K562 (cell line): Measurements from ENCODE around the gene INPP4B. TPM values are rescaled to one million over a fixed set of nuclear protein-coding genes. Genes with fewer than 3 reads are reported as not detected.

Source experiments
- ATAC-seq: fragments of 200-7000 bp; cut with Tn5 transposase; 3 replicates; pipeline ENCODE4 v1.9.1; 2020; ENCODE audit warnings: moderate library complexity
- BruUV-seq: library from RNA; stranded (reverse); fragments of 400-500 nt; replicated peaks from 2 replicates; lab custom pipeline; 2021; lab: Mats Ljungman, UMichigan
- CTCF ChIA-PET: fragments of 300-600 bp; formaldehyde crosslinking; extraction: SDS; loops from one replicate; lab custom pipeline; 2021; ENCODE audit warnings: low intra/inter-chr PET ratio; lab: Yijun Ruan, JAX
- POLR2A ChIA-PET: fragments of 300-600, 350-650 bp; sonication (Branson Sonifier 250); formaldehyde crosslinking; extraction: SDS; loops from one replicate; lab custom pipeline; 2021; ENCODE audit warnings: antibody characterized with exemption, inconsistent platforms; lab: Yijun Ruan, JAX
- DNase-seq, 4 experiments: peaks; one replicate each; pipeline versions ENCODE4 v3.0.0 to v3.0.0-alpha.2; 2011 to 2018; ENCODE audit warnings: low spot score in 3 of 4, mixed read lengths in 3 of 4; ENCODE audit errors: extremely low read depth in 1 of 4
- FAIRE-seq: peaks from 2 replicates; lab custom pipeline; 2011; peaks lifted over from hg19 to GRCh38; lab: Jason Lieb, UNC
- H2AFZ ChIP-seq: 2 replicates; pipeline ENCODE4 v1.6.0; 2011; ENCODE audit warnings: low read depth, low read length, control low read depth, inconsistent platforms
- H3K27ac ChIP-seq: fragments of 200-600 bp; 3 replicates; pipeline ENCODE4 v1.8.0; 2011; ENCODE audit warnings: low read depth, mild to moderate bottlenecking, control low read depth, inconsistent platforms, low read length, moderate library complexity, mixed read lengths; ENCODE audit errors: extremely low read depth
- H3K27me3 ChIP-seq, 2 experiments: fragments of 300-600 bp in 1 of 2; 2 replicates in 1 of 2; 3 replicates in 1 of 2; pipeline versions ENCODE4 v1.6.0 to v1.8.0; 2011; ENCODE audit warnings: inconsistent platforms in 2 of 2, low read length in 2 of 2, mild to moderate bottlenecking in 1 of 2, mixed read lengths in 1 of 2, moderate library complexity in 1 of 2; ENCODE audit not compliant: control insufficient read depth in 2 of 2, insufficient read depth in 2 of 2
- H3K36me3 ChIP-seq: fragments of 300-600 bp; 3 replicates; pipeline ENCODE4 v1.8.0; 2011; ENCODE audit warnings: mild to moderate bottlenecking, low read length, inconsistent platforms; ENCODE audit not compliant: control insufficient read depth, insufficient read depth
- H3K4me1 ChIP-seq, 2 experiments: fragments of 200-600 bp in 1 of 2; replicated peaks in 1 of 2; 2 replicates in 1 of 2; 3 replicates in 1 of 2; pipeline versions ENCODE4 v1.5.1 to v1.8.0; 2011; ENCODE audit warnings: inconsistent platforms in 2 of 2, low read length in 2 of 2, mild to moderate bottlenecking in 1 of 2, mixed read lengths in 1 of 2, moderate library complexity in 1 of 2; ENCODE audit not compliant: control insufficient read depth in 2 of 2, insufficient read depth in 2 of 2
- H3K4me2 ChIP-seq: 2 replicates; pipeline ENCODE4 v1.6.1; 2011; ENCODE audit warnings: low read length, control low read depth, inconsistent platforms, mixed read lengths; ENCODE audit not compliant: insufficient read depth
- H3K4me3 ChIP-seq: fragments of 200-600 bp; sonication (generic), shearing (Covaris generic); 2 replicates; pipeline ENCODE4 v1.5.1; 2016; ENCODE audit warnings: control low read depth, inconsistent platforms
- H3K79me2 ChIP-seq: fragments of 200-600 bp; 3 replicates; pipeline ENCODE4 v1.8.0; 2011; ENCODE audit warnings: low read length, inconsistent platforms; ENCODE audit not compliant: control insufficient read depth, insufficient read depth
- H3K9ac ChIP-seq, 2 experiments: 2 replicates each; pipeline versions ENCODE4 v1.6.0 to v1.6.1; 2011; ENCODE audit warnings: low read depth in 2 of 2, low read length in 2 of 2, control low read depth in 1 of 2, inconsistent platforms in 1 of 2, mild to moderate bottlenecking in 1 of 2, mixed read lengths in 1 of 2; ENCODE audit not compliant: insufficient read depth in 1 of 2
- H3K9me1 ChIP-seq: one replicate; pipeline ENCODE4 v1.6.0; 2011; ENCODE audit warnings: inconsistent platforms, mild to moderate bottlenecking, low read length, moderate library complexity; ENCODE audit not compliant: control insufficient read depth, insufficient read depth
- H3K9me3 ChIP-seq: replicated peaks from 2 replicates; pipeline ENCODE4 v1.5.1; 2011; ENCODE audit warnings: low read depth, low read length, inconsistent platforms; ENCODE audit not compliant: control insufficient read depth, insufficient read depth
- H4K20me1 ChIP-seq: replicated peaks from 2 replicates; pipeline ENCODE4 v1.6.1; 2011; ENCODE audit warnings: low read length, inconsistent platforms, mixed read lengths; ENCODE audit not compliant: control insufficient read depth, insufficient read depth
- RAD21 ChIP-seq, 2 experiments: fragments of 250-450 bp in 1 of 2; fragments of 450-650 bp in 1 of 2; sonication (Bioruptor Pico) in 1 of 2; formaldehyde crosslinking in 1 of 2; IDR thresholded peaks in 1 of 2; conservative IDR thresholded peaks in 1 of 2; 2 replicates each; pipeline versions ENCODE4 v1.4.0 to v1.8.0; 2020 to 2022; ENCODE audit warnings: mild to moderate bottlenecking in 2 of 2, moderate library complexity in 1 of 2
- whole genome bisulfite sequencing: fragments of 100-300 bp; shearing (Covaris generic); methylation state at CpG from one replicate; pipeline ENCODE4 v1.1.6; 2016; ENCODE audit warnings: low coverage, mixed read lengths; ENCODE audit not compliant: insufficient coverage; ENCODE audit errors: missing lambda C conversion rate; 5-methylcytosine and 5-hydroxymethylcytosine counted together
- in situ Hi-C: fragments of 300-500 bp; cut with MboI; formaldehyde crosslinking; loops from 4 replicates; pipeline ENCODE4 v1.15.0; 2018; ENCODE audit warnings: inconsistent platforms, mixed read lengths
- intact Hi-C: fragments of 100-400 bp; cut with micrococcal nuclease; formaldehyde crosslinking; loops from 2 replicates; pipeline ENCODE4 v1.14.2; 2022
- polyA plus RNA-seq, 8 experiments: library from polyadenylated mRNA; depleted of rRNA in 4 of 8; stranded (reverse) in 5 of 8; unstranded in 3 of 8; fragments of >200 nt; fragmentation: Nextera tagmentation in 2 of 8; fragmentation: Illumina TruSeq in 1 of 8; extraction: Ambion mirVana in 2 of 8; extraction: Trizol in 1 of 8; gene quantifications; 2 replicates each; pipeline versions ENCODE4 v1.2.1 to v1.2.3, GENCODE V29; 2011 to 2014; ENCODE audit warnings: inconsistent platforms in 1 of 8, missing spikeins in 1 of 8
- total RNA-seq, 7 experiments: library from RNA; depleted of rRNA in 6 of 7; stranded (reverse); fragments of >200 nt in 6 of 7; fragmentation: Illumina TruSeq in 2 of 7; extraction: Trizol in 2 of 7; gene quantifications; 2 replicates each; pipeline versions ENCODE4 v1.2.1 to v1.2.3, GENCODE V29; 2011 to 2021; ENCODE audit warnings: low replicate concordance in 1 of 7
- TF ChIP-seq, protein P1 (sequence below), 3 experiments: IDR thresholded peaks in 2 of 3; conservative IDR thresholded peaks in 1 of 3; 2 replicates each; pipeline ENCODE4 v1.5.1; 2011 to 2012; ENCODE audit warnings: low read length in 3 of 3, mild to moderate bottlenecking in 3 of 3, control low read depth in 2 of 3, improper control_type of control experiment in 1 of 3, inconsistent platforms in 1 of 3, low read depth in 1 of 3, mixed read lengths in 1 of 3, moderate library complexity in 1 of 3; ENCODE audit not compliant: insufficient read depth in 2 of 3
- TF ChIP-seq, protein P2 (sequence below), 2 experiments: IDR thresholded peaks in 1 of 2; conservative IDR thresholded peaks in 1 of 2; 2 replicates each; pipeline ENCODE4 v1.6.1; 2016; ENCODE audit warnings: low read depth in 2 of 2, mild to moderate bottlenecking in 1 of 2, missing compliant biosample characterization in 1 of 2, missing genetic modification characterization in 1 of 2, moderate library complexity in 1 of 2

INPP4B gene
- total and polyA plus RNA-seq, 9 of the 15 experiments (the other 6 are each of a cell fraction or from before 2014, with no cell fraction given) = 0.04 to 0.11 TPM; not detected in 7

DNA sequence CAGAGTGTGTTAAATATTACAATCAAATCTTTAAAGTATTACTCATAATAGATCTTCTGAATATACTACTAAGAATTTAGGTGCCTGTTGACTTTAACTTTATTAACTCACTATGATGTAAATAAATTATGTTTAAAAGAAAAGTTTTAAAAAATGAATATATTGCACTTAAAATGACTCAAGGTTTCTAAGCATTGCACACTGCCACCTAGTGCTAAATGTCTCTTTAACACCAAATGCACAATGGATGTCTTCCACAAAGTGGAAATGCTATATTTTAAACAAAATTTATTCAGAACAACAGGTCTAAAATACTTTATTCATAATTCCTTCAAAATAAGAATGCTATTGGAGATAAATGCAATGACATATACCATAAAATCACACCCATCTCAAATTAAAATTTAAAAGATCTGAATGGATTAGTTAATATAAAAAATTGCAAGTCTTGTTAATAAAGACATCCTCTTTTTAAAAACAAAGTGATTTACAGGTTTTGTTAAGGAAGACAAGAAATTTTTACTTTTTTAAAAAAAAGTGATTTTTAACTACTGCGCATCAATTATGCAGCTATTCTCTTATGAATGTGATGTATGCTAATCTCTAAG, 5.5 kb downstream of the INPP4B start:
- ATAC-seq (no peak), FAIRE-seq (no peak), DNase-seq (peak in 1 of 4 experiments; percentile 16)
- Histone ChIP-seq H3K36me3 (no peaks in the 10 kb centered on the region), H3K4me2 (no peak overlapping the region), H2AFZ (no peak overlapping the region), H3K9me1 (no peaks in the 10 kb centered on the region), H3K27ac (no peak overlapping the region), H3K4me3 (no peak overlapping the region), H3K9me3 (no peaks in the 10 kb centered on the region), H3K4me1 (no peaks in the 10 kb centered on the region), H3K79me2 (no peaks in the 10 kb centered on the region), H4K20me1 (no peaks in the 10 kb centered on the region), H3K27me3 (no peaks in the 10 kb centered on the region), H3K9ac (no peak overlapping the region)
- in situ Hi-C loops (no loop called here), intact Hi-C loops (loop anchor here (5.0 to 10.0 kb wide), 2 partner anchors 713 to 1536 kb away; no protein-coding TSS in a partner anchor)
- ChIA-PET CTCF (no interaction called here), POLR2A (no interaction called here)
- WGBS = 5% methylated on average over 1 of the region's 1 CpG
- no TSS peak for BruUV-seq
- TF ChIP-seq, protein P1, sequence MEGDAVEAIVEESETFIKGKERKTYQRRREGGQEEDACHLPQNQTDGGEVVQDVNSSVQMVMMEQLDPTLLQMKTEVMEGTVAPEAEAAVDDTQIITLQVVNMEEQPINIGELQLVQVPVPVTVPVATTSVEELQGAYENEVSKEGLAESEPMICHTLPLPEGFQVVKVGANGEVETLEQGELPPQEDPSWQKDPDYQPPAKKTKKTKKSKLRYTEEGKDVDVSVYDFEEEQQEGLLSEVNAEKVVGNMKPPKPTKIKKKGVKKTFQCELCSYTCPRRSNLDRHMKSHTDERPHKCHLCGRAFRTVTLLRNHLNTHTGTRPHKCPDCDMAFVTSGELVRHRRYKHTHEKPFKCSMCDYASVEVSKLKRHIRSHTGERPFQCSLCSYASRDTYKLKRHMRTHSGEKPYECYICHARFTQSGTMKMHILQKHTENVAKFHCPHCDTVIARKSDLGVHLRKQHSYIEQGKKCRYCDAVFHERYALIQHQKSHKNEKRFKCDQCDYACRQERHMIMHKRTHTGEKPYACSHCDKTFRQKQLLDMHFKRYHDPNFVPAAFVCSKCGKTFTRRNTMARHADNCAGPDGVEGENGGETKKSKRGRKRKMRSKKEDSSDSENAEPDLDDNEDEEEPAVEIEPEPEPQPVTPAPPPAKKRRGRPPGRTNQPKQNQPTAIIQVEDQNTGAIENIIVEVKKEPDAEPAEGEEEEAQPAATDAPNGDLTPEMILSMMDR (IDR thresholded peaks at IDR 0.05 in 2 of 3, conservative IDR thresholded peaks at IDR 0.05 in 1 of 3; ENCODE audit: insufficient read depth in 2 of 3, low read depth in 1 of 3, low read length in 3 of 3) = peak in 1 of 3 experiments; percentile 46; a peak in 2 of 6 replicates
- peak; percentile 20 to 30; a peak in 3 of 4 replicates for TF ChIP-seq RAD21 (CRISPR knock-in tag; conservative IDR thresholded peaks at IDR 0.05 in 1 of 2, IDR thresholded peaks at IDR 0.05 in 1 of 2)
- TF ChIP-seq, protein P2, sequence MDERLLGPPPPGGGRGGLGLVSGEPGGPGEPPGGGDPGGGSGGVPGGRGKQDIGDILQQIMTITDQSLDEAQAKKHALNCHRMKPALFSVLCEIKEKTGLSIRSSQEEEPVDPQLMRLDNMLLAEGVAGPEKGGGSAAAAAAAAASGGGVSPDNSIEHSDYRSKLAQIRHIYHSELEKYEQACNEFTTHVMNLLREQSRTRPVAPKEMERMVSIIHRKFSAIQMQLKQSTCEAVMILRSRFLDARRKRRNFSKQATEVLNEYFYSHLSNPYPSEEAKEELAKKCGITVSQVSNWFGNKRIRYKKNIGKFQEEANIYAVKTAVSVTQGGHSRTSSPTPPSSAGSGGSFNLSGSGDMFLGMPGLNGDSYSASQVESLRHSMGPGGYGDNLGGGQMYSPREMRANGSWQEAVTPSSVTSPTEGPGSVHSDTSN (CRISPR knock-in tag; IDR thresholded peaks at IDR 0.05; ENCODE audit: low read depth) = no peak
- TF ChIP-seq, protein P2 (tag; conservative IDR thresholded peaks at IDR 0.05; ENCODE audit: low read depth) = no peak
- TF ChIP-seq, all 486 proteins: peak for 2
